NCI-H460 (cell line): ENCODE measurements around the gene CAMTA1. TPM values are rescaled to one million over a fixed set of nuclear protein-coding genes. Genes with fewer than 3 reads are reported as not detected.
A peak's percentile ranks its signal among the peaks of the same experiment; 100 is the strongest.

Experiments used
- DNase-seq: peaks from one replicate; pipeline ENCODE4 v3.0.0-alpha.2; 2016; ENCODE audit warnings: low read depth; ENCODE audit errors: extremely low read depth
- total RNA-seq: library from RNA; depleted of rRNA; stranded (reverse); fragments of >200 nt; shearing (Covaris generic); gene quantifications from 2 replicates; pipeline ENCODE4 v1.2.3, GENCODE V29; 2014

CAMTA1 gene
- total RNA-seq, 1 experiment from 2014 or later = 39.9 TPM

DNA sequence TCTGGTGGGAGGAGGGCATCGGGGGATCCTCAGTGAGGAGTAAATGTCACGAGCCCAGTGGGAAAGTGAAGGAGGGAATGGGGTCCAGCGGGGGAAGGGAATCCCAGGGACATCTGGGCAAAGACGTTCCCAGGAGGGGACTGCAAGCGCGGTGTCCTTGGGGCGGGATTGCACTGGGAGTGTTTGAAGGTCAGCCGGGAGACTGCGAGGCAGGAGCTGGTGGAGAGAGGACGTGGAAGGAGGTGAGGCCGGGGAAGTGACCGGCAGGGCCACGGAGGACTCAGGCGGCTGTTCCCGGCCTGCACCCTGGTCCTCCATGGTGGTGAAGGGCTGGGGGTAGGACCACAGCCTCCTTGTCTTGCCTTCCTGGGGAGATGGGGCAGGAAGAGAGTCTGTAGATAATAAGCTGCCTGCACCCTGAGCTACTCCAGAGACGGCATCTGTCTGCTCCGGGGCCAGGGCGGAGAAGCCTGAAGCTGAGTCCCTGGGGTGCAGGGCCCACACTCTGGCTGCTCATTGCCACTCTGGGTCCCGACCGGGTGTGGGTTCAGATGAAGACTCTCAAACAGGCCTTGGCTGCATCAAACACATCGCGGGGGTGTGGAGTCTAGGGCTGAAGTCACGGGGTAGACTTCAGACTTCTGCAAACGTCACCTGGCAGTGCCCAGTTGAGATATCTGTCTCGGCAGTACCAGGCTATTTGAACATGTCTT is 264.8 kb downstream of the CAMTA1 start:
- no peak for DNase-seq

GRCh38 chr1:7050751-7051665 is 265.8 kb downstream of the CAMTA1 start:
- no peak for DNase-seq

GRCh38 chr1:7052701-7053100 is 267.4 kb downstream of the CAMTA1 start:
- no peak for DNase-seq

GRCh38 chr1:7060745-7061144 is 275.5 kb downstream of the CAMTA1 start:
- no peak for DNase-seq

GRCh38 chr1:7062346-7063061 is 277.2 kb downstream of the CAMTA1 start:
- DNase-seq = no peak

DNA sequence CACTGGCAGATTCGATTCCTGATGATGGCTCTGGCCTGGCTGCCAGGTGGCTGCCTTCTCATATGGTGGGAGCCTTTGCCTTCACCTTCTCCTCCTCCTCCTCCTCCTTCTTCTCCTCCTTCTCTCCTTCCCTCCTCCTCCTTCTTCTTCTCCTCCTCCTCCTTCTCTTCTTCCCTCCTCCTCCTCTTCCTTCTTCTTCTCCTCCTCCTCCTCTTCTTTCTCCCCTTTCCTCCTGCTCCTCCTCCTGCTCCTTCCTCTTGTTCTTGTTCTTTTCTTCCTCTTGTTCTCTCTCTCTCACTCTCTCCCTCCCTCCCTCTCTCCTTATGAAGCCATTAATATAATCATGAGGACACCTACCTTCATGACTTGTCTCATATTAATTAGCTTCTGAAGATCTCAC is 278.7 kb downstream of the CAMTA1 start:
- no peak for DNase-seq

- DNase-seq = no peak
Observed at GRCh38 chr1:7068552-7068951, 283.3 kb downstream of the CAMTA1 start.

- no peak for DNase-seq
Observed at GRCh38 chr1:7069931-7070330, 284.7 kb downstream of the CAMTA1 start.

DNA sequence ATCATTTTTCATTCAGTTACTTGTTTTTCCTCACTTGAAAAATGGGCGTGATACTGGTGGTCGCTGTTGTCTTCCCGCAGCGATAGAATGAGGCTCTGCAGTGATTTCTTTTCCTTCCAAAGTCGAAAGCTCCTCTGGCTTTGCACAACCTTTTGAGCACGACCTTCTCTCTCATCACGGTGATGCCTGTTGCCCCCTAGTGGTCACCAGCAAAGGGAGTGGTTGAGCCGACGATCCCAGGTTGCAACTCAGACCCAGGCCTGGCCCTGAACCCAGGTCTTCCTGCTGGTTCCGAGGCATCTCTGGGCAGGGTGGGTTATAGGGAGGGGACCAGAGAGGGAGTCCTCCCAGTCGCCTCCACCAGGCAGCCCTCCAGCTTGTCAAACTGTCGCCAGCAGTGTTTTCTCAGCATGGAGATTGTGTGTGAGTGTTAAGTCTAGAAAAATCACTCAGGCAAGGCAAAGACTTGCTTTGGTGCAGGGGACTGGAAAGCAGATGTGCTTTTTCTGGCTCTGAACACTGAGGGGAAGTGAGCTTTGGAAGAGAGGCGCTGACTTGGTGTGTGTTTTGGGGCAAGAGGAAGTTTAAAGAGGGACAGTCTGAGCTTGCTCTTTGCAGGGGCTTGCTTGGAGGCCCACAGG is 285.3 kb downstream of the CAMTA1 start:
- DNase-seq = peak; percentile 54

GRCh38 chr1:7076117-7076516 is 290.9 kb downstream of the CAMTA1 start:
- no peak for DNase-seq

- no peak for DNase-seq
Observed at GRCh38 chr1:7076572-7076971, 291.3 kb downstream of the CAMTA1 start.

DNA sequence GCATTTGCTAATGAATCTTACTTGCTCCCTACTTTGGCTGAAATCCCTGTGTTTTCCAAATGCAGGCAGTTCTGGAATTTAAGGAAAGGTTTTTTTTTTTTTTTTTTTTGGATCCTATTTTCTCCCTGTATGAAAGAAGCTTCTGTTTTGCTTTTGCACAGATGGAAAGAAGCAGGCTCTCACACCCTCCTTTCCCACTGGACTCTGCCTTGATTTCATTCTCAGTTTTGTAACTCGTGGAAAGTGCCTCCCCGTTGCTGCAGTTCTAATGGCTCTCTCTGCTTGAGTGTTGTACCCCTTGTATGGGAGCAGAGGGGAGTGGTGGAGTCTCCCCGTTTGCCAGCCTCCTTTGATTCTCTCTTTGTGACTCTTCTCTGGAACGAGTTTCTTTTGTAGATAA is 291.9 kb downstream of the CAMTA1 start:
- no peak for DNase-seq

- no peak for DNase-seq
Observed at GRCh38 chr1:7077970-7078369, 292.7 kb downstream of the CAMTA1 start.

DNA sequence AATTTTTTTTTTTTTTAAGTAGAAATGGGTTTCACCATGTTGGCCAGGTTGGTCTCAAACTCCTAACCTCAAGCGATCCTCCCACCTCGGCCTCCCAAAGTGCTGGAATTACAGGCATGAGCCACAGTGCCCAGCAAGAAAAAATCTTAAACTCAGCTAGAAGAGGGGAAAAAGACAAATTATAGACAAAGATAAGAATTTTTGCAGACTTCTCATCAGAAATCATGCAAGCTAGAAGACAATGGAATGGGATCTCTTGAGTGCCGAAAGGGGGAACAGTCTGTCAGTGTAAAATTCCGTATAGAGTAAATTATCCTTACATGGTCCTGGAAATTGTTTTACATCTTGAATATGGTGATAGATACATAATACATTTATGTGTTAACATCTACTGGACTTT is 294.4 kb downstream of the CAMTA1 start:
- DNase-seq = no peak

- DNase-seq = no peak
Observed at GRCh38 chr1:7084232-7084894, 299.1 kb downstream of the CAMTA1 start.

DNA sequence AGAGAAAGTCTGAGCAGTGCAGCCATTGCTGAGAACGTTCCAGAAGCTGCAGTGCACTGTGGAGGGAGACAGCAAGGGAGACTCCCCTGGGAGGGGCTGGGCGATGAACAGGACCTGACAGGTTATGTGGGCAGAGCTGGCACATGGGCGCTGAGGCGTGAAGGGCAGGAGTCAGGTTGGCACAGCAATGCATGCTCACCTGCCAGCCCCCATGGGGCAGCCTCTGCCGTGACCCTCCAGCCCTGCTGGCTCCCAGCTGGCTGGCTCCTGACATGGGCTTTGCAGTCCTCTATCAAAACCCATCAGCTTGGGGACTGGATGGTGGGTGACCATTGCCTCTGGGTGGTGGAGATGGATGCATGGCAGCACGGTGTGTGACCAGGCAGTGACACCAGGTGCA is 300.3 kb downstream of the CAMTA1 start:
- no peak for DNase-seq

DNA sequence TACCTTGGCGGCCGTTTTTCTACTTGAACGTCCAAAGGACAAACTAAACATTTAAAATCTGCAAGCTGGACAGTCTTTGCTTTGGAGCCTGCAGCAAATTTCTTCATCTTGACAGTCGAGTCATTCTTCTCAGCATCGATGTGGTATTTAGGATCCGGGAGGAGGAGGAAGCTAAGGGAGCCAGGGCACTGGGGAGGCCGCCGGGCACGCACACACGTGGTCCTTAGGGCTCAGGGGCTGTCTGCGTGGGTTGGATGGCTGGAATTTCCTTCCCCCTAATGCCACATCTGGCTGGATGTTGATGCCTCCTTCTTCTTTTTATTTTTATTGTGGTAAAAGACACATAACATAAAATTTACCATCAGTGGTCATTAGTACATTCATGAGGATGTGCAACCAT is 300.9 kb downstream of the CAMTA1 start:
- DNase-seq = no peak

DNA sequence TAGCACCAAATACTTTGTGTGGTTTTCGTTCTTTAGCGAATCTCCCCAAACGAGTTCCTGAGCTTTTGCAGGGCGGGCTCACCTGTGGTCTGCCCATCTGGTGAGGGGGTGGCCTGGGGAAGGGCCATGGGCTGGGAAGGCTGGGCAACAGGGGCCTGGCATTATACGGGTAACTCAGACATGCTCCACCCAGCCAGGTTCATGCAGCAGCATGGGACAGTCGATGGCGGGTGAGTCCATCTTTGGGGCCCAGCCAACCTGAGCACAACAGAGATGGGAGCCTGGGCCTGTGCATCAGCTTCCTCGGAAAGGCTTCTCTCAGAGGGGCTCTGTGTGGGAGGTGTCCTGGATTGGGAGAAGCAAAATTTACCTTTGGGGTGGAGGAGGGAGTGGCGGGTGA is 302.6 kb downstream of the CAMTA1 start:
- no peak for DNase-seq

- no peak for DNase-seq
Observed at GRCh38 chr1:7089497-7089896, 304.2 kb downstream of the CAMTA1 start.

- no peak for DNase-seq
Observed at GRCh38 chr1:7093297-7093696, 308.0 kb downstream of the CAMTA1 start.
